ENCODE measurements around the gene MKI67.

The MKI67 gene

DNA sequence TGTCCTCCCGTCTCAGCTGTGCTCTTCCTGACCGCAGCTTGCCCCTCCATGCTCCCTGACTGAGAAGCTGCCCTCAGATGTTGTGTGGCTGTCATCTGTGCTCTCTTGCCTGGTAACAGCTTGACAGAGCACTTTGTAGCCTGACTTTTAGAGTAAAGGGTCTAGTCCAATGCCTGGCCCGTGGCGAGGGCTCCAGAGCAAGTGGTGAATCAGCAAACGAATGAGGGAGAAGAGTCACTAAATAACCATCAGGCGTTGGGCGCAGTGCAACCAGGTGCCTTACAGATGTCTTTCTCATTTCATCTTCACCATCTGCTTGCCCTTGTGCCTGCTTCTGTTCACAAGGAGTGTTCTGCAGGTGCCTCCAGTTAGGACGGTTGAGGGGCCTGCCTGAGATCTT is 45.6 kb downstream of the MKI67 start:
- DNase-seq = no peak

DNA sequence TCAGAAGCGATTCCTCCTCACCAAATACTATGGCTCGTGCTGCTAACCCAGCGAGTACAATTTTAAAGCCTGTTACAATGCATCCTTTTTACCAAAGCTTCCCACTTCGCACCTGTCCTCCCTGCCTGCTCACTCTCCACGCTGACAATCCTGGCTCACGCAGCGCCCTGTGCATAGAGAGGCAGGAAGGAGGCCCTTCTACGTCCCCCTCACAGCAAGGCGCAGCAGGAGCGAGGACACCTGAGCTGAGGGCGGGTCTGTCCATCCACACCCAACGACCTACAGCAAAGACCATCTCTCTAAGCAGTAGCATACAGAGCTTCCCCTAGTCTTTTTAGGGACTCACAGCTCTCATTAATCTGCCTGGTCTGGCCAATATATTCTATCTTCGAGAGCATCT is 46.0 kb downstream of the MKI67 start:
- no peak for DNase-seq

DNA sequence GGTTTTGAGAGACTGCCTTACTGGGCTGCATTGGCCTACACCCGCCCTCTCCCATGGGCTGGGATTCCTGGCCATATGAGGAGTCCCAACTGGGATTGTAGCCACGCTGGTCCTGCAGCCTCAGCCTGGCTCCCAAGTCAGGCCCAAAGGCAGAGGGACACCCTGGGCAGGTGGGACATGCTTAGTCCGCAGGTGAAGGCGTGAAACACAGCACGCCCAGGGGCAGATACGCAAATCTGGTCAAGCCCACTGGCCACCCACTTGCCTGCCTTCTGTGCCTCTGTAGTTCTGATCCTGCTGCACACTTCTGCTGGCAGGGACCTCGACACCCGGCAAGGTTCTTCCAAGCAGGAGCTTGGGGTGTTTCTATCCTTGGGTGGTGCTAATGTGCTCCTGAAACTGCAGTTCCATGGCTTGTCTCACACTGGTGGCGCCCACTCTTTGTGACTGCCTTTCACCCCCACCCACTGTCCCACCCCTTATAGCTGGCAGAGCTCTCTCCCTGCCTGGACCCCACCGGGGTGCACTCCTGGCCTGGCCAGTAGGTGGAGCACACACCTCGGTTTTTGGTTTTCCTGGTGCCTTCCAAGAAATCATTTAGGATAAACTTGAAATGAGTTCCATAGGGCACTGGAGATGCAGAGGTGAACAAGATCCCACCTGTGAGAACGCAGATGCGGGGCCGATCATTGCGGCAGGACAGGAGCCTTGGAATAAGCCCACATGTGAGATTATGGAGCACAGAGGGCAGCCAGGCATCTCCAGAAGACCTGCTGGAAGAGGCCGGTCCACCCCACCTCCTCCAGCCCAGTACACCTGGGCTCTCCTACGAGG is 47.9 kb downstream of the MKI67 start:
- peak; percentile 47 for DNase-seq

DNA sequence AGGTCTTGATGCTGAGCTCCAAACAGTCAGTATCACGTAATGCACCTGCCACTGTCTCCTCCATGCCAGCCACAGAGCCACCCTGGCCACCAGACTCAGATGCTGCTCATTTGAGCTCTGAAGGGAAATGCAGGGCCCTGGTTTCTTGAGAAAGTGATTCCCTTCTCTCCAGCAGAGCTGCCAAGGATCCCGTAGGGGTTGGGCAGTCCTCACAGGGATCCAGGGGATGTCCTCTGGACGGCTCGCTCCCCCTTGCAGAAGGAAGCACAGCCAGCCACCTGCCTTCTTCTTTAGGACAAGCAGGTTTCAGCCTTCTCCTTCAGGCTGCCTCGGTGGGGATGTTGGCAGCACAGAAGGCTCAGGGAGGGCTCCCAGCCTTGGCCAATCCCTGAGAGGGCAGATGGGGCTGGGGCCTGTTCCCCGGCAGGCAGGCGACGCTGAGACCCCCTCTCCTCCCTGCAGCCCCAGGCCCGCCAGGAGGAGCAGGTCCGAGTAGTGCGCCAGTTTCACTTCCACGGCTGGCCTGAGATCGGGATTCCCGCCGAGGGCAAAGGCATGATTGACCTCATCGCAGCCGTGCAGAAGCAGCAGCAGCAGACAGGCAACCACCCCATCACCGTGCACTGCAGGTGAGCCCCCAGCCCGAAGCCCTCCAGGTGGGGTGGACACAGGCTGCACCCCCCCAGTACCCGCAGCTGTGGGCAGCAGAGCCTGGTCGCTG is 48.9 kb downstream of the MKI67 start:
- DNase-seq = no peak

DNA sequence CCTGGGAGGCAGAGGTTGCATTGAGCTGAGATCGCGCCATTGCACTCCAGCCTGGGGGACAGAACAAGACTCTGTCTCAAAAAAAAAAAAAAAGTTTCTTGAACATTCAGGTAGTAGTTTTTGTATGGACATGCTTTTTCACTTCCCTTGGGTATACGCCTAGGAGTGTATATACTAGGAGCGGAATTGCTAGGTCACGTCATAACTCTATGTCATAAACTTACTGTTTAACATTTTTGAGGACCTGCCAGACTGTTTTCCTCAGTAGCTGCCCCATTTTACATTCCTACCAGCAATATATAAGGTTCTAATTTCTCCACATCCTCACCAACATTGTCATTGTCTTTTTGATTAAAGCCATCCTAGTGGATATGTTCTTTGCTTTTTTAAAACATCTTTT is 51.6 kb downstream of the MKI67 start:
- no peak for DNase-seq

DNA sequence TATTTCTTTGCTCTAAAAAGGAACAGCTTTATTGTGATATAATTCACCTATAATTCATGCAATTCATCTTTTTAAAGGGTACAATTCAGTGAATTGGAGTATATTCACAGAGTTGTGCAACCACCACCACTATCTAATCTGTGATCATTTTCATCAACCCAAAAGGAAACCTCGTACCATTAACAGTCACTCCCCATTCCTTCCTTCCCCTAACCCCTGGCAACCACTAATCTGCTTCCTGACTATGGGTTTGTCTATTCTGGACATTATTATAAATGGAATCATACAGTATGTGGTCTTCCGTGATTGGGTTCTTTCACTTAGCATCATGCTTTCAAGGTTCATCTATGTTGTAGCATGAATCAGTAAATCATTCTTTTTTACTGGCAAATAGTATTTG is 52.3 kb downstream of the MKI67 start:
- DNase-seq = no peak

DNA sequence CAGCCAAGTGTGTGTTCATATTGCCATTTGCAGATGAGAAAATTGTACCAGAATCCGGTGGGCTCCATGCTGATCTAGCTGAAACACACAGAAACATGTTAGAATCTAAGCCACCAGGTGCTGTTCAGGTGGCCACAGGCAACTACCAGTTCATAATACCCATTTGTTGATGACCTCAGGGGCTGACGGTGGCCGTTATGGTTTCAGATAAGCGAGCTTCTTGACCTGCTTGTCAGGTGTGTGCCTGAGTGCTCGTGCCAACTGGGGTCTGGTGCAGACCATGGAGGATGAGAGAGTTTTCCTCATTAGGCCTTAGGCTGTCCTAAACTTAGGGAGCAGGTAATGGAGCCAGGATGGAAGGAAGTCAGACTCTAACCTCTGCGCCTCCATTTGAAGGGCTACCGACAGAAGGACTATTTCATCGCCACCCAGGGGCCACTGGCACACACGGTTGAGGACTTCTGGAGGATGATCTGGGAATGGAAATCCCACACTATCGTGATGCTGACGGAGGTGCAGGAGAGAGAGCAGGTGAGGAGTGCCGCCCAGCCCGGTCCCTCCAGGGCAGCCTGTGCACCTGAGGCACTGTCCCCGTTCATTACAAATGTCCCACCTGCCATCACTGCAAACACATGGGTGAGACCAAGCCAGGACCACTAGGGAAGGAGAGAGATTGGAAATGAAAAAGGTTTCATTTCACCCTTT is 53.1 kb downstream of the MKI67 start:
- no peak for DNase-seq

DNA sequence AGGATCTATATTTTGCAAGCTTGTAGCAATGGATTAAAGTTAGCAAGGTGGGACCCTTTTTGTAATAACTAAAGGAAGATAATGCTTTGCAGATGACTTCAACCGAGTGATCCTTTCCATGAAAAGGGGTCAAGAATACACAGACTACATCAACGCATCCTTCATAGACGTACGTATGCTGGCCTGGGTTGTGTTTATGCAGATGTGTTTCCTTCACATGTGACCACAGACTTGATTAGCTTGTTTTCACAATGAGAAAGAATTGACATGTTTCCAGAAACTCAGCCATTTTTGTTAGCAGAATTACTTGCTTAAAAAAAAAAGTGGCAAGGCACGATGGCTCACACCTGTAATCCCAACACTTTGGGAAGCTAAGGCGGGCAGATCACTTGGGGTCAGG is 54.2 kb downstream of the MKI67 start:
- DNase-seq = no peak

DNA sequence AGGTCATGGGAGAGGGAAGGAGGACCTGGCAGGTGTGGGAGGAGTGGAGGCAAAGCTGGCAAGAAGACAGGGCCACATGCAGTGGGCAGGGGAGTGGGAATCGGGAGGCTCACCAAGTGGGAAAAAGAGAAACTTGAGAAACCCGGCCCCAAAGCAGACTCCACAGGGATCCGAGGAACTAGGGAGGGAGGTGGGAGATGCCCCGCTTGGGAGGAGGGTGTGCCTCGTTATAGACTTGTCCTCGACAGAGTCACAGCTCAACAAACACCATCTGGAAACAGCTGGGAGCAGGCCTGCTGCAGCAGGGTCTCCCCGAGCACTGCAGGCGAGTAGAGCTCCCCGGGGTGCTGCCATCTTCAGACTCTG is 54.8 kb downstream of the MKI67 start:
- no peak for DNase-seq

DNA sequence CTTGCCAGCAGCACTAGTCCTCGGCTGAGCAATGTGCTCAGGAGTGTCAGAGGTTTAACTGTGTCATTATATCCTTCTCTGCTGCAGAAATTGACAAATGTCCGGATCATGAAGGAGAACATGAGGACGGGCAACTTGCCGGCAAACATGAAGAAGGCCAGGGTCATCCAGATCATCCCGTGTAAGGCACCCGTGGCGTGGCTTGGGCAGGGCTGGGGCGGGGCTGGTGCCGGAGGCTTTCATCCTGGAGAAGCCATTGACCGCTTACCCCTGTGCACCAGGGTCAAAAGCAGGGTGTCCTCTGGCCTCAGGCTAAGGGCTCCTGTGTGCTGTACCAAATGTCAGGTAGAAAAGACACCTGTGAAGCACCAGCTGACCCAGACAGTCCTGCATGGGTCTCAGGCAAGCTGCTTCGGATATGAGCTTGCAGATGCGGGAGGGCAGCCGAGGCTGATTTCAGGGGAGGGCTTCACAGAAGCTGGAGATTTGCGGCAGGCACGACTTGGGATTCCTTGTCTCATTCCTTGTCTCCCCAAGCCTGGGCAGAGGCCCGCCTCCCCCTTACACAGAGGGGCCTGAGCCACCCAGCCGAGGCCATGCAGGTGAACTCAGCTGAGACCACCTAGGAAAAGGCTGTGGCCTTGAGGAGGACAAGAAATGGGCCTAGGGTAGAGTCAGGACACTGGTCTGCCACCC is 55.4 kb downstream of the MKI67 start:
- no peak for DNase-seq

DNA sequence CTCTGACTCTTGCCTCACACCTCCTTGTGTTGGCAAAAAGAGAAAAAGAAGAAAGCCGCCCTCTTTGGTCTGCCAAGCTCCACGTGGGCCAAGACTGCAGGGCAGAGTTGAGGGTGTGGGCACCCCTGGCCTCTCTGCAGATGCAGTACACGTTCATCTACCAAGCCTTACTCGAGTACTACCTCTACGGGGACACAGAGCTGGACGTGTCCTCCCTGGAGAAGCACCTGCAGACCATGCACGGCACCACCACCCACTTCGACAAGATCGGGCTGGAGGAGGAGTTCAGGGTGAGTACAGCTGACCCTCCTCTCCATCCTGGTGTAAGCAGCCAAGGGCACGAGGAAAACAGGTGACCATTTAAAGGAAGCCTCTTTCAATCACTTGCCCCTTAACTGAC is 56.1 kb downstream of the MKI67 start:
- DNase-seq = no peak

DNA sequence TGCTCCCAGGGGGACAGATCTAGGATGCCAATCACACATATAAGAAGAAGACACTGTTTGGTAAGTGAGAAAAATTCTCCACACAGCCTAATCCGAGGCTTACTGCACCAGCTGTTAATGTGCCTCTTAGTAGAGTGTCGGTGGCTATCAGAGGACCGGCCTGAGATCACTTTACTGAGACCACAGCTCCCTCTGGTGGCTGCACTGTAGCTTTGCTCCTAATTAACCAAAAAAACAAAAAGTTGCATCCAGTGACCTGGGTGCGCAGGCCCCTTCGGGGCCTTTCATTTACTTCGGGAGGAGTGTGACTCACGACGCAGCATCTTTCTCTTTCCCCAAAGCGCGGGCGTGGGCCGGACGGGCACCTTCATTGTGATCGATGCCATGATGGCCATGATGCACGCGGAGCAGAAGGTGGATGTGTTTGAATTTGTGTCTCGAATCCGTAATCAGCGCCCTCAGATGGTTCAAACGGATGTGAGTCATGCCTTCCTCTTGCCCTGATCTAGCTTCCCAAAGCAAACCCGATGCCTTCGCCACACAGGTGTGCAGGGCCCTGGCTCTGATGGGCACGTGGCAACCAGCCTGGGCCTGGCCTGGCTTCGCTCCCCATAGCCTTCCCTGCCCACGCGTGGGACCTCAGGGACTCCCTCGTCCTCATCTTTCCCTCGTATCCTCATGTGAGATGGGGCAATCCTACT is 56.7 kb downstream of the MKI67 start:
- DNase-seq = peak; percentile 95

DNA sequence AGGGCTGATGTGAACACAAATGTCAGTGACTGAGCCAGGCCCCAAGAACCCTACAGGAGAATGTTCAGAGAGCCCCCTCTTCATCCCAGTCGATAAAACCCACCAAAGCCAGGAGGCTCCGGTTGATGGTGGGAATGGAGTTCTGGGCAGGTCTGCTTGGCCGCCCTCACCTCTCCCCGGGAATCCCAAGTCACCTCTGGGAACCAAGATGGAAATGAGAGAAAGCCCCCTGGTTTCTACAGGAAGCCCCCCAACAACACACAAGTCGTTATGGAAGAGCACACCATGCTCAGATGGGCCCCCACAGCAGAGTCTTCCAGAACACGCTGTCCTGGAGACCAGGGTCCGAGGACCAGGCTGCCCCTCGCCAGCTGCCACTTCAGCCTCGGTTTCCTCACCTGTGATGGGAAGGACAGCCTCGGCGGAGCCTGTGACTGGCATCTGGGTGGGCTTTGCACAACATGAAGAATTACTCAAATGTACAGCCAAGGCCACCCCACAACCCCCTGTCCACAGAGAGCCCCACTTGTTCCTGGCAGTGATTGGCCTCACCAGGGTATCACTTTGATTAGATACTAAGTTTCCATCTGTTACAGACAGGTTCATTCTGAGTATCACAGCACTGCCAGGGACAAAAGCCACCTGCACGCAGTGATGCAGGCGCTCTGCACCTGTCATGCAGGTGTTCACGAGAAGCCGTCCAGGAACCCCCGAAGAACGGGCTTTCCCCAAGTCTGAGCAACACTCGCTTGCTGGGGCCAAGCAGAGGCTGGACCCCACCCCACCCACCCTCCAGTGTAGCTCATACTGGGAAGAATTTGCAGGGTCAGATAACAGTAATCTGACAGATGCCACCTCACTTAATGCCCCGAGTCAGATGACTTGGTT is 57.6 kb downstream of the MKI67 start:
- no peak for DNase-seq

DNA sequence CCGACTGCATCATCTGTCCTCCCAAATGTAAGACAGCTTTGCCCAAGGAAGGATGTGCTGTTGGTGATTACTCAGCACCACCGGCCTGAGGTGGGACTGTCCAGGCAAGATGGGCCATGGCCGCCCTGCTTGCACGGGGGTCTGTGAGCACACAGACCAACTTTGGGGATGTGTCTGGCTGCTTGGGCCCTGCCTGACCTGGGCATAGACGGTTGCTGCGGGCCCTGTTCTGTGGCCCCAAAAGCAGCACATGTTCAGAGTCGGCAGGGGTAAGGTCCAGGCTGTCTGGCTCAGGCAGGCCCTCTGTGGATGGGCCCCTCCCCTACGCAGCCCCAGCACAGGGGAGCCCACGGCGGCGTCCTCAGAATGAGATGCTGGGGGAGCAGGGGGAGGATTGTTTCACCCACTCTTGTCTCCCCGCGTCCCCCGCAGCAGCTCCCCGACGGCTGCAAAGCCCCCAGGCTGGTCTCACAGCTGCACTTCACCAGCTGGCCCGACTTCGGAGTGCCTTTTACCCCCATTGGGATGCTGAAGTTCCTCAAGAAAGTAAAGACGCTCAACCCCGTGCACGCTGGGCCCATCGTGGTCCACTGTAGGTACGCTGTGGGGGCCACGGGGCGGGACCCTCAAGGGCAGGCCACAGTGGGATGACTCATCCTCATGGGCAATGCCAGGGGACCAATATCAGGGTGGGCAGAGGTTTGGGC is 58.4 kb downstream of the MKI67 start:
- DNase-seq = no peak

DNA sequence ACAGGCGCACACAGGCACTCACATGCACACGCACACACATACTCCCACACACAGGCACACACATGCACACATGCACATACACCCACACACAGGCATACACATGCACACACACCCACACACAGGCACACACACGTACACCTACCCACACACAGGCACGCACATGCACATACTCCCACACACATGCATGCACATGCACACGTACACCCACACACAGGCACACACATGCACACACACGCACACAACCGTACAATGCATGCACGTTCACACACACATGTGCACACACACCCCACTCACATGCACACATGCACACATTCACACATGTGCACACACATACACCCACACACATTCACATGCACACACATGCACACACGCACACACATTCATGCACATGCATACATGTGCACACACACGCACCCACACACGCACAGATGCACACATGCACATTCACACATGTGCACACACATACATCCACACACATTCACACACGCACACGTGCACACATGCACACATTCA is 59.3 kb downstream of the MKI67 start:
- DNase-seq = no peak

DNA sequence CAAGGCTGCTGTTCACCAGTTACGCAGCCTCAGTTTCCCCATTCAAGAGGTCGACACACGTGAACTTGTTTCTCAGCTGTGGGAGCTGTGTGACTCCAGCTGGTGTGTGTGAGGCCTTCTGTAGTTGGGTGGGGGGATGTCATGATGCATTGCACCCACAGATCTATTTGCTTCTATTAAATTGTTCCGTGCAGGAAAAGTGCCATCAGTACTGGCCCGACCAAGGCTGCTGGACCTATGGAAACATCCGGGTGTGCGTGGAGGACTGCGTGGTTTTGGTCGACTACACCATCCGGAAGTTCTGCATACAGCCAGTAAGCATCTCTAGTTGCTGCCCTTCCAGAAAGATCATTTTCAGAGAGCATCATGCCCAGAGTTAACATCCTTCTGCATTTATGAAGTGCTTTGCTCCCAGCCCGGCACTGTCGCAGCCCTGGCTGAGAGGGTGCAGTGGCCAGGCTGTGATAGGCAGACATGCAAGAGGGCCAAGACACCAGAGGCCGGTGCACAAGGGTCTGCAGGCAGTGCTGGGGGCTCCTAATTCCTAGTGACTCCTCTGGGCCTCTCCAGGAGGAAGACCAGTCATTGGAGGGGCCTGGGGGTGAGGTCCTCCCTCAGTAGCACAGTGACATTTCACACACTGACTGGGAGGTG is 60.2 kb downstream of the MKI67 start:
- no peak for DNase-seq

DNA sequence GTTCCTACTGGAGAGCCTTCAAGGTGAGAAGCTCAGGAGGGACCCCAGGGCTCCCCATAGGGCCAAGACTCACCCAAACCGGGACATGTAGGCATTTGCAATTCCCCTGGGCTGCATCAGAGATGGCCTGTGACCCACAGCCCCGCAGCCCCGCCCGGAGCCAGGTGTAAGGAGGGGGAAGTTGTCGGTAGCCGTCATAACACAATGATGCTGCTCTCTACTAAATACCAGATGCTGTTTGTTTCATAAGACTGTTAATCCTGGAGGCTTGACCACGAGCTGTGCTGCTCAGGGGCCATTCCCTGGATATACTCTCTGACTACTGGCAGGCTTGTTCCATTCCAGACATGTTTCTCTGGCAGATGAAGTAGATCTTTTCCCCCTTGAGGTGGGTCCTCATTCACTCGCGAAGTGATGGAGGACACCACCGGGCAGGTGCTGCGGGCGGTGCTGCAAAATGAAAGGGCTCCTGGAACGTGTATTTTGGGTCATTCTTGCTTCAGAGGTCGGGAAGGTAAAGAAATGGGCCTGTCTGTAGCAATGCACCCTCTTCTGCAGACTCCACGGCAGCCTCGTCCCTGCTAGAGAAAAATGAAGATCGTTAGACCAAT is 61.1 kb downstream of the MKI67 start:
- DNase-seq = peak; percentile 42

DNA sequence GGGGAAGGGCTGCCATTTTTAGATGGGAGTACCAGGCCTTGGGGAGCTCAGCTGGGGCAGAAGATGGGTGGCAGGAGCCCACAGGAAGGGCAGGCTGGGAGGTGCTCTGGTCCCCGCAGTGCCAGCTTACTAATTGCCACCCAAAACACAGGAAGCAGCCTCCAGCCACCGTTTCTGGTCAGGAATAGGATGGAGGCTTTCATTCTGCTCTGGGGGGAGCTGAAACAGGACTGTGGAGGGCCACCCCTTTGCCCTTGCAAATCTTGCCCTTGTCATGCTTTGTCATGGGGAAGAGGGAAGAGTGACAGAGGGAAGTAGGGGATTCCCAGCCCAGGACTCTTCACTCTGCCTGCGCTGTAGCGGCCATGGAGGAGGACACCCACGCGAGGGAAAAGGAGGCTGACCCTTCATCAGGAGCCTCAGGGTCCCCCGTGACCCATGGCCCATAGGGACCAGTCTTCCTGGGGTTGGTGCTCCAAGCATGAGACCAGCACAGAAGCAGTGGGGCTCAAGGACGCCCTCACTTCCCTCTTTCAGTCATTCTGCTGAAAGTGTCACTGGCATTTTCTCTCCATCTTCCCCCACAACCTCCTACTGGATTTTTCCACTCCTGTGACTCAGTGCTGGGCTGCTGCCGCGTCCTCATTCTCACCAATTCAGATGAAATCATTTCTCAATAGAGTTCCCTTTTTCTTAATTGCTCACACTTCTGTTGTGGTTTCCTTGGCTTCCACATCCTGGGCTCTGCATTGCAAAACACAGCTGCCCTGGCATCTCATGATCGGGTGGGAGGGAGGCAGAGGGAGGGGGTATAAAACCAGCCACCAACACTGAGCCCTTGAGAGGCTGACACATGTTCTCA is 61.9 kb downstream of the MKI67 start:
- DNase-seq = peak; percentile 35

DNA sequence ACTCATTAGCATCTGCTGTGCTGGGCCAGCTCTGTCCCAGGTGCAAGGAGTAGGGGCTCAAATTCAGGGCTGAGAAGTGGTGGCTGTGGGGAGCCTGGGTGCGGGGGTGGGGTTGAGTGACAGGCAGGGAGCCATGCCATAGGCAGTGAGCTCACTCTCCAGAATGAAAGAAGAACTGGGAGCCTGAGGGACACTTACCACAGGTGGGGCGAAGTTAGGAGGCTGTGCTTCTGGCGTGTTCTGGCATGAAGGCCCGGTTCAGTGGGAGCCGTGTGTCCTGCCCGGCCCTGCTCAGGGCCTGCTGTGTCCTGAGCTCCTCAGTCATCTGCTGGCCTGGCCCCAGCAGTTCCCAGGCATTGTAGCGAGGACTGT is 62.5 kb downstream of the MKI67 start:
- no peak for DNase-seq
